Body of pancreas (tissue), 4 donors: ENCODE results near the gene RNF181. TPM values are rescaled to one million over a fixed set of nuclear protein-coding genes. Genes with fewer than 3 reads are reported as not detected.

Experiments used
- ATAC-seq: fragments of 150-250 bp; one replicate; pipeline ENCODE4 v1.9.1; 2016
- DNase-seq, 4 donors: peaks; one replicate each; pipeline ENCODE4 v3.0.0-alpha.2; 2019
- H3K27ac ChIP-seq, 4 donors: fragments of 200-600 bp; sonication (generic); 1 replicate in 3 of 4; 2 replicates in 1 of 4; pipeline versions ENCODE4 v1.5.1 to v1.6.1; 2016 to 2019; ENCODE audit warnings: mild to moderate bottlenecking in 1 of 4, mixed read lengths in 1 of 4, moderate library complexity in 1 of 4
- H3K27me3 ChIP-seq, 2 donors: fragments of 200-600 bp; sonication (generic); one replicate each; pipeline ENCODE4 v1.6.0; 2016; ENCODE audit warnings: mild to moderate bottlenecking in 1 of 2
- H3K36me3 ChIP-seq, 2 donors: fragments of 200-600 bp; sonication (generic); replicated peaks in 1 of 2; 2 replicates each; pipeline ENCODE4 v1.5.1; 2016; ENCODE audit warnings: low read depth in 2 of 2; ENCODE audit not compliant: insufficient read depth in 1 of 2
- H3K4me1 ChIP-seq: fragments of 200-600 bp; sonication (generic); one replicate; pipeline ENCODE4 v1.6.0; 2016
- H3K4me3 ChIP-seq, 2 donors: fragments of 200-600 bp; sonication (generic); 1 replicate in 1 of 2; 2 replicates in 1 of 2; pipeline ENCODE4 v1.5.1; 2016 to 2019
- H3K9me3 ChIP-seq, 3 donors: fragments of 200-600 bp; sonication (generic); 1 replicate in 2 of 3; 2 replicates in 1 of 3; pipeline ENCODE4 v1.5.1; 2016
- POLR2A ChIP-seq, 3 donors: fragments of 450-650 bp; IDR thresholded peaks; one replicate each; pipeline ENCODE4 v1.6.1; 2016; ENCODE audit warnings: antibody characterized with exemption in 3 of 3, mild to moderate bottlenecking in 2 of 3
- WGBS, 2 donors: methylation state at CpG; one replicate each; pipeline ENCODE4 v1.1.5; 2017; 5-methylcytosine and 5-hydroxymethylcytosine counted together
- intact Hi-C: fragments of 100-400 bp; cut with DNase I; formaldehyde crosslinking; loops from one replicate; pipeline ENCODE4 v1.15.1; 2023
- total RNA-seq, 2 donors: library from RNA; depleted of rRNA; stranded (reverse); fragments of >200 nt; gene quantifications; one replicate each; pipeline ENCODE4 v1.1.0, GENCODE V29; 2016
- TF ChIP-seq, protein P1 (sequence below), 7 experiments: fragments of 450-650 bp in 4 of 7; fragments of 200-600 bp in 3 of 7; sonication (generic) in 3 of 7; IDR thresholded peaks; one replicate each; pipeline ENCODE4 v1.5.1; 2016 to 2019; ENCODE audit warnings: antibody characterized with exemption in 7 of 7

The RNF181 gene
- total RNA-seq, 2 donors from 2014 or later = 54.4 to 89.5 TPM

DNA sequence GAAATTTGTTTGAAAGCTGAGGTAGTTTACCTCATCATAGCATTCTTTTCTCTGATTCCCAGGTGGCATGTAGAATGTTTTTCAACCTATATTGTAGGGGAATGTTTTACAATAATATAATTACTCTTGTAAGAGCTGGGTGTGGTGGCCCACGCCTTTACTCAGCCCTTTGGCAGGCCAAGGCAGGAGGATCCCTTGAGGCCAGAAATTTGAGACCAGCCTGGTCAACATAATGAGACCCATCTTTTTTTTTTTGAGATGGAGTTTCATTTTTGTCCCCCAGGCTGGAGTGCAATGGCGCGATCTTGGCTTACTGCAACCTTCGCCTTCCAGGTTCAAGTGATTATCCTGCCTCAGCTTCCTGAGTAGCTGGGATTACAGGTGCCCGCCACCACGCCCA, 24.1 kb downstream of the RNF181 start:
- intact Hi-C loops = no loop called here
- ATAC-seq = no peak
- no peaks in the 10 kb centered on the region for H3K27me3 ChIP-seq
- H3K9me3 ChIP-seq = no peaks in the 10 kb centered on the region
- peaks cover 22% of the 10 kb centered on the region for H3K4me1 ChIP-seq
- H3K27ac ChIP-seq = no peak overlapping the region
- DNase-seq = no peak
- WGBS, 2 donors = 92 to 96% methylated on average over 6 of the region's 6 CpGs
- H3K4me3 ChIP-seq = no peak overlapping the region
- TF ChIP-seq, protein P1, sequence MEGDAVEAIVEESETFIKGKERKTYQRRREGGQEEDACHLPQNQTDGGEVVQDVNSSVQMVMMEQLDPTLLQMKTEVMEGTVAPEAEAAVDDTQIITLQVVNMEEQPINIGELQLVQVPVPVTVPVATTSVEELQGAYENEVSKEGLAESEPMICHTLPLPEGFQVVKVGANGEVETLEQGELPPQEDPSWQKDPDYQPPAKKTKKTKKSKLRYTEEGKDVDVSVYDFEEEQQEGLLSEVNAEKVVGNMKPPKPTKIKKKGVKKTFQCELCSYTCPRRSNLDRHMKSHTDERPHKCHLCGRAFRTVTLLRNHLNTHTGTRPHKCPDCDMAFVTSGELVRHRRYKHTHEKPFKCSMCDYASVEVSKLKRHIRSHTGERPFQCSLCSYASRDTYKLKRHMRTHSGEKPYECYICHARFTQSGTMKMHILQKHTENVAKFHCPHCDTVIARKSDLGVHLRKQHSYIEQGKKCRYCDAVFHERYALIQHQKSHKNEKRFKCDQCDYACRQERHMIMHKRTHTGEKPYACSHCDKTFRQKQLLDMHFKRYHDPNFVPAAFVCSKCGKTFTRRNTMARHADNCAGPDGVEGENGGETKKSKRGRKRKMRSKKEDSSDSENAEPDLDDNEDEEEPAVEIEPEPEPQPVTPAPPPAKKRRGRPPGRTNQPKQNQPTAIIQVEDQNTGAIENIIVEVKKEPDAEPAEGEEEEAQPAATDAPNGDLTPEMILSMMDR (IDR thresholded peaks at IDR 0.05) = no peak
- no peak for TF ChIP-seq POLR2A (IDR thresholded peaks at IDR 0.05)
- peaks cover 8 to 28% of the 10 kb centered on the region in 2 donors for H3K36me3 ChIP-seq

DNA sequence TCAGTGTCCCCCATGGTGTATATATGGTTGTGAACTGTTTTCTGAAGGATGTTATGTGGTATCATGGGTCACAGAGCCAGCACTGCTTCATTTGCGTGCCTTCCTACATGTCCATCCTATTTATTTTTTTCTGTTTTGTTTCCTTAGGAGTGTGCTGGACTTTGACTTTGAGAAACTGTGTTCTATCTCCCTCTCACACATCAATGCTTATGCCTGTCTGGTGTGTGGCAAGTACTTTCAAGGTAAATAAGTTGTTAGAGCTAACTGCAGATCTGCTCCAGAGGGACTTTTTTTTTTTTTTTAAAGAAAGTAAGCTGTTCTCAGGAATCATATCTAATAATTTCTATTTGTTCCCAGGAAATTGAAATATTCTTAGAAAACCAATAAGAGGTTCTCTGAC, 25.8 kb downstream of the RNF181 start:
- Histone ChIP-seq H3K4me3 (no peak overlapping the region), H3K4me1 (peaks cover 15% of the 10 kb centered on the region), H3K27me3 (no peaks in the 10 kb centered on the region), H3K36me3 (peaks cover 16 to 42% of the 10 kb centered on the region in 2 donors), H3K27ac (no peak overlapping the region), H3K9me3 (no peaks in the 10 kb centered on the region)
- ATAC-seq (no peak), DNase-seq (no peak)
- TF ChIP-seq POLR2A (IDR thresholded peaks at IDR 0.05) = no peak
- TF ChIP-seq, protein P1 (IDR thresholded peaks at IDR 0.05) = no peak
- 87 to 90% methylated on average over 1 of the region's 1 CpG for WGBS, 2 donors
- intact Hi-C loops = no loop called here

DNA sequence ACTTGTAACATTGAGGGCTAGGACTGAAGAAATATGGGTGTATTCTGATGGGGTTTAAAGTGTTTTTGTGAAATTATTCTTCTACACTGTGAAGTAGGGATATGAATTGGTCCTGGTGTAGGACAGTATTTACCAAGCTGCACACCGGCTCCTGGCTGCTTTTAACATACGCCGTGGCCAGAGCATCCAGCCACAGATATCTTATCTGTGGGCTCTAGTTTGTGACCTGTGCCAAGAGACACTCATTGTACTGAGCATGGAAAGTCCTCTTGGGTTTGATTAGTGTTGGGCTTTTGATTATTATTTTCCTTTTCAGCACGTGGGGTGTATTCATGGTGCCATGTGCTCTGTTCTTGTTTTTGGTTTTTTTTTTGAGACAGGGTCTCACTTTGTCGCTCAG, 28.4 kb downstream of the RNF181 start:
- no peak overlapping the region for H3K27ac ChIP-seq
- peaks cover 20 to 46% of the 10 kb centered on the region in 2 donors for H3K36me3 ChIP-seq
- DNase-seq (no peak), ATAC-seq (no peak)
- intact Hi-C loops = no loop called here
- H3K4me1 ChIP-seq = no peaks in the 10 kb centered on the region
- H3K4me3 ChIP-seq = no peak overlapping the region
- no peak for TF ChIP-seq POLR2A (IDR thresholded peaks at IDR 0.05)
- TF ChIP-seq, protein P1 (IDR thresholded peaks at IDR 0.05) = no peak
- no peaks in the 10 kb centered on the region for H3K9me3 ChIP-seq
- no peaks in the 10 kb centered on the region for H3K27me3 ChIP-seq
- WGBS, 2 donors = 62 to 65% methylated on average over 5 of the region's 5 CpGs

DNA sequence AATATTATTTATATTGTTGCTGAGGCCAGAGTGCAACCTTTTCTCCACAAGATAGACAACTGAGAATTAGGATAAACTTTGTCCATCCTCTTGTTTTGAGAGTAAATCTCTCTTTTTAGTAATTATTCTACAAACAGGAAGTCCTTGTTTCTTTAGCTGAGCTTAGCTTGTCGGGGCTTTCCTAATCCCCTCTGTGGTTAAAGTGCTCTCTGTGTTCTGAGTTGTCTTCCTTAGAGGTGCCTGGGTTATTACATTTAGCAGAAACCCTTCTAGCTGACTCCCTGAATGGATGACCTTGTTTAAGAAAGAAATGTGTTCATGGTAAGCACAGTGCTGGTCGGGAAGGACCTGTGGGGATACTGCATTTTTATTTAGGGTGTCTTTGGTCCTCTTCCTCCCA, 33.1 kb downstream of the RNF181 start:
- 72 to 89% methylated on average over 2 of the region's 2 CpGs for WGBS, 2 donors
- H3K36me3 ChIP-seq = peaks cover 31 to 49% of the 10 kb centered on the region in 2 donors
- H3K27me3 ChIP-seq = no peaks in the 10 kb centered on the region
- intact Hi-C loops = no loop called here
- no peak for ATAC-seq
- no peak overlapping the region for H3K27ac ChIP-seq
- H3K9me3 ChIP-seq = no peaks in the 10 kb centered on the region
- DNase-seq = no peak
- TF ChIP-seq, protein P1 (IDR thresholded peaks at IDR 0.05) = no peak
- no peaks in the 10 kb centered on the region for H3K4me1 ChIP-seq
- no peak overlapping the region for H3K4me3 ChIP-seq

DNA sequence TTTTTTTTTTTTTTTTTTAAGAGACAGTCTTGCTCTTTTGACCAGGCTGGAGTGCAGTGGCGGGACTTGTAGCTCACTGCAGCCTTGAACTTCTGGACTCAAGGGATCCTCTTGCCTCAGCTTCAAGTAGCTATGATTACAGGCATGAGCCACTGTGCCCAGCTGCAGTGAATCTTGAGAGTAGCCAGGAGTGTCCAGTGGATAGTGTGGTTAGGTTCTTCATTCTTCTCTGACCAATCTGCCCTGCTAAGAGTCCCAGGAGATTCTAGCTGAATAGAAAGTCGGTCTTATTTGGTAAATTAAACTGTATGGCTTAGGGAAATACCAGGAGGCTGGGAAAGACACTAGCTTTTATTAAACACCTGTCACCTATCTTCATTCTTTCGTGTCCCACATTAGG, 35.8 kb downstream of the RNF181 start:
- H3K27me3 ChIP-seq = no peaks in the 10 kb centered on the region
- TF ChIP-seq, protein P1 (IDR thresholded peaks at IDR 0.05) = no peak
- TF ChIP-seq POLR2A (IDR thresholded peaks at IDR 0.05) = no peak
- H3K9me3 ChIP-seq = no peaks in the 10 kb centered on the region
- no peak overlapping the region for H3K4me3 ChIP-seq
- DNase-seq (no peak), ATAC-seq (no peak)
- 81 to 87% methylated on average over 3 of the region's 3 CpGs for WGBS, 2 donors
- H3K4me1 ChIP-seq = no peaks in the 10 kb centered on the region
- peaks cover 17 to 38% of the 10 kb centered on the region in 2 donors for H3K36me3 ChIP-seq
- intact Hi-C loops = no loop called here
- H3K27ac ChIP-seq = no peak overlapping the region
